HG02885 (cell line): ENCODE data around the gene GALNT5.
A peak's percentile ranks its signal among the peaks of the same experiment; 100 is the strongest.
"Not testable (repeated sequence)": the region's sequence is repeated elsewhere in the genome, so short reads cannot be mapped to it uniquely, and the experiment has no call there.

ENCODE experiments used
- ATAC-seq: cut with Tn5 transposase; IDR thresholded peaks from one replicate; pipeline ENCODE4 v1.9.1; 2021; ENCODE audit warnings: mild to moderate bottlenecking; ENCODE audit not compliant: unreplicated experiment, poor library complexity

The GALNT5 gene

DNA sequence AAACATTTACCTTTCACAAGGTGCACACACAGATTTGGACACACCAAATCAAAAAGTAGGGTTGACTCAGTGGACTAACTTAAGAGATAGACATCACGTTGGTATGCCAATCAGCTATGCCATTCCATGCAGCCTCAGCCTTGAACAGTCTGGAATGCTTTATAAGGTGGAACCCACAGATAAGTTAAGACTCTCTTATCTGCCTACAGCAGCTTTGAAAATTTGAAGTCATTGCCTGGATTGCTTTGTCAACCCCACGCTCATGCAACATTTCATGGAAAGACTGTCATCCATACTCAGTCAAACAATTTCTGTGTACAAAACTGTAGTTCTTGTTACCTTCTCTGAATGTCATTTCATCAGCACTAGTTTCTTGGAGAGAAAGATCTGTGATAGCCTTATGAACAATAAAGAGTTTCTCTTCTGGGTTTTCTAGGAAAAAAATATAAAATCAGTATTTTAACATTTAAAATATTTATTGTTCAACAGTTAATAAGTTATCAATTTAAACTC is 66.9 kb downstream of the GALNT5 start:
- no peak for ATAC-seq

- ATAC-seq = no peak
Measured at GRCh38 chr2:157325786-157326185, 68.3 kb downstream of the GALNT5 start, which contains the start of gene ERMN. Gene ERMN, minus strand, starts transcription at chr2:157325824. Its CDS starts 182 bp downstream, at chr2:157325642.

DNA sequence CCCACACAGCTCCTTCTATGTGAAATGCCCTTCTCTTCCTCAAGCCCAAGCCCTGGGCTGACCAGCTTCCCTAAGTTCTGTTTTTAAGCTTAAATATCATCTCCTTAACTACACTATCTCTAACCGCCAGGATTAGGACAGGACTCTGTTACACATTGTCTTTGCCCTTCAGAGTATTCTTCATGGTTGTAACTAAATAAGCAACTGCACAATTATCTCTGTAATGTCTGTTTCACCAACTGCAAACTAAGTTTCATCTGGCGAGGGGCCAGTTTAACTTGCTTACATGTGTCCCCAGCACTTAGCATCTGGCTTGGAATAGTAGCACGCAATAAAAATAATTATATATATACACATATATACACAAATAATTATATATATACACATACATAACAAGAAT is 69.2 kb downstream of the GALNT5 start:
- ATAC-seq = no peak

DNA sequence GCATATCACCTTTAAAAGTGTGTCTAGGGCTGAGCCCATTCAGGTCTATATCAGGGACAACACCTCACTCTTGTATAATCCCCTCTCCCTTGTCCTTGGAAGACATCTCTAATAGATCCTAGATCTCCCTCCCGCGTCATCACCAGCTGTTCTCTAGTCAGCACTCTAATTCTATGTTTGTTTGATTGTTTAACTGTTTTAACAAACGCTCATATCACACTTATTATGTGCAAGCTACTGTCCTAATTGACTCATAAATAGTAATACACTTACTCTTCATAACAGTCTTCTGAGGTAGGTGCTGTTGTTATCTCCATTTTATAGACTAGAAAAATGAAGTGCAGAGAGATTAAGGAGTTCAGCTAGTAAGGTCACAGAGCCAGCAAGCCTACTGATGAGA is 69.7 kb downstream of the GALNT5 start:
- ATAC-seq = peak; percentile 38

DNA sequence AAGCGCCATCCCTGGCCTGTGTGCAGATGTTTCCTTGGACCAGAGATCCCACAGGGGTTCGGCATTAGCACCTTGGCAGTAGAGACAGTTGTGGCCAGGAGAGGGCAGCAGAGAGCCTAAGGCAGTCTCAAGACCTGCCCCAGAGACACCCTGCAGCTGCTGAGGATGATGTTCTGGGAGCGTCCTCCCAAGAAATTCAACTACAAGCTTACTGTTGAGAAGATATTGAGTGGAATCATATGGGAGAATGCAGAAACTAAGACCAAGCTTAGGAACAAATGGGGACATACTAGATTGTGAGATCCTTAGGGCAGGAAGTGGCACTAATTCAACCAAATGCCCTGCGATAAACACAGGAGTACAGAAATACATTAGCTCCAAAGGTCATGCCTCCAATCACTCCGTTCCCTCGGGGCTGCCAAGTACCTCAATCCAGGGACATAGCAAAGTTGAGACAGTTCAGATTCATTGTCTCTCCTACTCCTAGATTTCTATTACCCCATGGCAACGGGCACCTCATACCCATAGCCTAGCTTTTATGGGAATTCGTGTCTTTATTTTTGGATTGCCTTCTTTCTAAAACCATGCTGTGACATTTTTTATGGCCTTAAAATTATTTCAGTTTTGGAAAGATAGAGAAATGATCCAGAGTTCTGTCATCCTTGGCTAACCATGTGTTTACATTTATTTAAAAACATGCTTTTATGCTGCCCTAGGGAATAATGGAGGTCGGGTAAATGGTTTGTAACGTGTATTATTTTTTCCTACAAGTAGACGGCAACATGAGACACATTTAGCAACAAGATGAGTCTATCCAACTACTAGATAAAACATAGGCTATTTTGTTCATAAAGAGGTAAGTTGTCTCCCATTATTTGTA is 70.4 kb downstream of the GALNT5 start:
- ATAC-seq = peak; percentile 99

- ATAC-seq = no peak
Measured at GRCh38 chr2:157329524-157329923, 72.0 kb downstream of the GALNT5 start.

DNA sequence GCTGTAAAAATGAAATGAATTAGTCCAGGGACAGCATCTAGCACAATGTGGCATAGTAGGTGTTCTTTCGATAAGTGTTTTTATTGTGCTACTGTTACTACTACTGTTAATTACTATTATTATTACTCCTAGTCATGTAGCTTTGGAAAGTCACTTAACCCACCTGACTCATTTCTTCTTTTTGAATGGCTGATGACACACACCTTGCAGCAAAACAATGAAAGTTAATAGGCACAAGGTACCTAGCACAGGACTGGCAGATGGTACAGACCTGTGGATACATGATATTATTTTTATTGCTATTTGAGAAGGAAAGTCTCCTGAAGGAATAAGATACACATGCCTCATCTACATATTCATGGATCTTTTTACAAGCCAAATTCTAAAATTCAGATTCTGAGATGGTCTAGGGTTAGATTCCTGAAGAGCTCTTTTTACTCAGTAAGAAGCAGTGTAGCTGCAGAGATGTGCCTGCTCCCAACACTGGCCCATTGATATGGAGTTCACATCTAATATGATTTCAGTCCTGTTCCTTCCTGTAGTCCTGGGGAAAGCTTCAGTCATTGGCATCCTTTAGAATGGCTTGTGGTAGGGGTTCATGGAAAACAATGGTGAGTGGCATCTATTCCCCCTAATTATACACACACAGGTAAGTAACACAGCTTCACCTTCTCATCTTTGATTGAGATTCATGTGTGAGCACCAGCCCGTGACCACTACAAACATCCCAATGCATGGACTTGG is 76.0 kb downstream of the GALNT5 start:
- ATAC-seq = no peak

- no peak for ATAC-seq
Measured at GRCh38 chr2:157334335-157334734, 76.8 kb downstream of the GALNT5 start.

DNA sequence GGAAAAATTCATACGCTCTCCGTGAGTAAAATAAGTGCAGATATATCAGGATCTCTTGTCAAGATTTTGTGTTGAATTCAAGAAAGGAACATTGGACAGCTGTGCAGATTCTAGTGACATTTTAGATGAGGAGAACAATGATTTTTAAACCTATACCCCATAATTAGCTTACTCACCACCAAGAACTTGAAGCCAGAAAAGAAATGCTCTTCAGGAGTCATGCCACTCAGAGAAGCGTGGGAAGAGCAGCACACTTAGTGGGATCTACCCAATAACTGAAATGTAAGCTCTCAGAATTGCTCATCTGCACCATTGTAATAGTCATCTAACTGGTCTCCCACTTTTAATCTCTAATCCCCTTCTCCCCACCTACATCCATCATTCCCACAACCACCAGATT is 77.3 kb downstream of the GALNT5 start:
- no peak for ATAC-seq

GRCh38 chr2:157336137-157337010 is 78.9 kb downstream of the GALNT5 start:
- ATAC-seq = peak; percentile 68

GRCh38 chr2:157337978-157338377 is 80.5 kb downstream of the GALNT5 start:
- ATAC-seq = no peak

GRCh38 chr2:157339965-157340655 is 82.6 kb downstream of the GALNT5 start:
- ATAC-seq = no peak

DNA sequence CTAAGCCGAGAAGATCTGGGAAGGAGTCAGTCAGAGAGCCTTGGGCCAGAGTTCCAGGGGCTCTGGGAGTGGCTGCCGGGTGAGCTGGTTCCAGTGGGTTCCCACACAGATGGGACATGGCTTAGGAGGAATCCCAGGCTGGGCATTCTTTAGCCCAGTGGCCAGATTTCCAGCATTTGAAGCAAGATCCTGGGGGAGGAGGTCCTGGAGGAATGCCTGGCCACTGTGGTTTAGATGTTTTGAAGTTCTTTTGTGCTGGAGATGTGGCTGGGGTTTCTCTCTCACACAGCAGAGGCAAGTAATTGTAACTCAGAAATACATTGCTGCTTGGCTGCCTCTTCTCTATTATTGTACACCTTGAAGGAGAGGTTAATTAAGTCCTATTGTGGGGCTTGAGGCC is 83.9 kb downstream of the GALNT5 start:
- not testable (repeated sequence) for ATAC-seq

GRCh38 chr2:157345647-157346389 is 88.3 kb downstream of the GALNT5 start:
- no peak for ATAC-seq

GRCh38 chr2:157348291-157348921 is 90.9 kb downstream of the GALNT5 start:
- no peak for ATAC-seq

DNA sequence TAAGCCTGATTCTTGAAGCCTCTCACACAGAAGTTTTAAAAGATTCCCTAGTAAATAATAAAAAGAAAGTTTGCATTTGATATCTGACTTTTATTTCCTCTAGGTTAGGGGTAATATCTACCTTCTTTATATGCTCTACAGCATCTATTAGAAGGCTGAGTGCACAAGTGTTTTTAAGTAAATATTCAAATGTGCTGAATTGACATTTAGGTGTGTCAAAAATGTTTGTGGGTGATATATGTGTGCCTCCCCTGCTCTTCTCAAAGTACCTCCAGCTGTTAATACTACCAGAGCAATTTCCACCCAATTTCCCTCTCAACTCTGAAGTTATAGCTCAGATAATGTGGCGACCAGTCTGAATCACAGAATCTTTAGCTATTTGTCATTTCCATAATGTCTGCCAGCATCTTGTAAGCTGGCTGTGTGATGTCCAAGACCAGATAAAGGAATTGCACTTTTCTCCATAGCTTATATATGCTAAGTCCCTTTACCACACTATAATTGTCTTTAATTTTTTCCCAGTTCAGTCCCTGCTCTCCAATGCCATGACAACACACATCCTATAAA is 92.5 kb downstream of the GALNT5 start:
- no peak for ATAC-seq

DNA sequence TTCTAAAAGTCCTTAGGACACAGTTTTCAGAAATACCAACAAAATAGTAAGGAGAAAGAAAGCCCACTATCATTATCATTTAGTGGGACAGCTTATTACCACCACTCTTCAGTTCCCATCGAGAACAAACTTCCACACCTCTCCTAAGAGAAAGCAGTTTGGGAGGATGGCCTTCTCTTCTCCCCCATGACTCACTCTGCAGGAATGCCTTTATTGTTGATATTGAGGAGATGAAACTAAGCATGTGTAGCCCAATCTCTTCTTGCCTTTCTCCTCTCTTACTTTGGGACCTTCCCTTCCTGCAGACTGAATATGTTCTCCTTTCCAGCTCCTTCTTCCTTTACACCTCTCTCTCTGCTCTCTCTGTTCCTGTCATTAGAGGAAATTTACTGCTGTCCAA is 98.1 kb downstream of the GALNT5 start:
- ATAC-seq = no peak

- no peak for ATAC-seq
Measured at GRCh38 chr2:157359628-157360027, 102.1 kb downstream of the GALNT5 start.
